H9 (cell line): ENCODE results near the gene IST1. TPM values are rescaled to one million over a fixed set of nuclear protein-coding genes. Genes with fewer than 3 reads are reported as not detected.

Source experiments
- DNase-seq: peaks from one replicate; pipeline ENCODE4 v3.0.0-alpha.2; 2017
- H2AFZ ChIP-seq: one replicate; pipeline ENCODE4 v1.6.1; 2013; ENCODE audit warnings: mild to moderate bottlenecking, low read length, control low read depth, moderate library complexity
- H2AK5ac ChIP-seq: 2 replicates; pipeline ENCODE4 v1.6.1; 2013; ENCODE audit warnings: low read length, control low read depth, mixed read lengths; ENCODE audit not compliant: insufficient read length
- H2BK120ac ChIP-seq: one replicate; pipeline ENCODE4 v1.6.1; 2013; ENCODE audit warnings: low read depth, mild to moderate bottlenecking, low read length, control low read depth, inconsistent platforms; ENCODE audit not compliant: poor library complexity, severe bottlenecking
- H2BK12ac ChIP-seq: 2 replicates; pipeline ENCODE4 v1.6.1; 2013; ENCODE audit warnings: low read length, control low read depth, mixed read lengths, low read depth; ENCODE audit not compliant: insufficient read length
- H2BK15ac ChIP-seq: 2 replicates; pipeline ENCODE4 v1.6.1; 2013; ENCODE audit warnings: low read depth, low read length, control low read depth
- H2BK20ac ChIP-seq: one replicate; pipeline ENCODE4 v1.6.1; 2013; ENCODE audit warnings: low read depth, mild to moderate bottlenecking, low read length, control low read depth, inconsistent platforms; ENCODE audit not compliant: poor library complexity, severe bottlenecking
- H2BK5ac ChIP-seq: 2 replicates; pipeline ENCODE4 v1.6.1; 2013; ENCODE audit warnings: low read length, control low read depth, mixed read lengths; ENCODE audit not compliant: insufficient read length
- H3K14ac ChIP-seq: 2 replicates; pipeline ENCODE4 v1.6.1; 2013; ENCODE audit warnings: low read length, control low read depth; ENCODE audit not compliant: insufficient read depth
- H3K18ac ChIP-seq: 2 replicates; pipeline ENCODE4 v1.6.1; 2013; ENCODE audit warnings: low read depth, mild to moderate bottlenecking, mixed read lengths, low read length, control low read depth; ENCODE audit not compliant: insufficient read length
- H3K23ac ChIP-seq: 2 replicates; pipeline ENCODE4 v1.6.1; 2013; ENCODE audit warnings: low read length, control low read depth, mixed read lengths, low read depth; ENCODE audit not compliant: insufficient read length
- H3K23me2 ChIP-seq: 2 replicates; pipeline ENCODE4 v1.6.1; 2013; ENCODE audit warnings: low read depth, mild to moderate bottlenecking, mixed read lengths, low read length, control low read depth; ENCODE audit not compliant: insufficient read length, poor library complexity, severe bottlenecking
- H3K27ac ChIP-seq: 2 replicates; pipeline ENCODE4 v1.5.1; 2013; ENCODE audit warnings: low read length, control low read depth, mixed read lengths, low read depth; ENCODE audit not compliant: insufficient read length
- H3K27me3 ChIP-seq: 2 replicates; pipeline ENCODE4 v1.6.1; 2013; ENCODE audit warnings: low read length, control low read depth, inconsistent platforms; ENCODE audit not compliant: insufficient read depth
- H3K4ac ChIP-seq: 2 replicates; pipeline ENCODE4 v1.6.1; 2013; ENCODE audit warnings: low read depth, mild to moderate bottlenecking, control low read depth, inconsistent platforms, low read length, moderate library complexity
- H3K4me1 ChIP-seq: 2 replicates; pipeline ENCODE4 v1.6.1; 2013; ENCODE audit warnings: low read length, control low read depth, inconsistent platforms; ENCODE audit not compliant: insufficient read depth
- H3K4me2 ChIP-seq: 2 replicates; pipeline ENCODE4 v1.6.1; 2013; ENCODE audit warnings: low read length, control low read depth, mixed read lengths; ENCODE audit not compliant: insufficient read length, insufficient read depth
- H3K56ac ChIP-seq: 2 replicates; pipeline ENCODE4 v1.6.1; 2013; ENCODE audit warnings: low read depth, mild to moderate bottlenecking, mixed read lengths, low read length, control low read depth; ENCODE audit not compliant: insufficient read length
- H3K79me1 ChIP-seq: 2 replicates; pipeline ENCODE4 v1.6.1; 2013; ENCODE audit warnings: low read depth, mild to moderate bottlenecking, moderate library complexity, low read length, control low read depth, inconsistent platforms; ENCODE audit not compliant: insufficient read depth, poor library complexity, severe bottlenecking
- H3K79me2 ChIP-seq: 2 replicates; pipeline ENCODE4 v1.6.1; 2013; ENCODE audit warnings: low read length, control low read depth, inconsistent platforms; ENCODE audit not compliant: insufficient read depth
- H3K9ac ChIP-seq: 2 replicates; pipeline ENCODE4 v1.6.1; 2013; ENCODE audit warnings: low read length, control low read depth, mixed read lengths; ENCODE audit not compliant: insufficient read length; ENCODE audit errors: extremely low read depth
- H3K9me3 ChIP-seq: one replicate; pipeline ENCODE4 v1.6.1; 2013; ENCODE audit warnings: low read depth, low read length, inconsistent platforms; ENCODE audit not compliant: control insufficient read depth
- H3T11ph ChIP-seq: one replicate; pipeline ENCODE4 v1.6.1; 2013; ENCODE audit warnings: mild to moderate bottlenecking, low read length, control low read depth, inconsistent platforms
- H4K20me1 ChIP-seq: one replicate; pipeline ENCODE4 v1.6.1; 2013; ENCODE audit not compliant: control insufficient read depth, insufficient read length, insufficient read depth
- H4K5ac ChIP-seq: 2 replicates; pipeline ENCODE4 v1.6.1; 2013; ENCODE audit warnings: low read depth, mild to moderate bottlenecking, mixed read lengths, low read length, control low read depth; ENCODE audit not compliant: insufficient read length
- H4K8ac ChIP-seq: replicated peaks from 2 replicates; pipeline ENCODE4 v1.6.1; 2013; ENCODE audit warnings: low read length, control low read depth, mixed read lengths, low read depth; ENCODE audit not compliant: insufficient read length
- H4K91ac ChIP-seq: 2 replicates; pipeline ENCODE4 v1.6.1; 2013; ENCODE audit warnings: low read depth, mild to moderate bottlenecking, moderate library complexity, mixed read lengths, low read length, control low read depth; ENCODE audit not compliant: insufficient read length
- H3K27ac Mint-ChIP-seq, 3 experiments: 2 replicates in 2 of 3; 3 replicates in 1 of 3; pipeline ENCODE4 v1.8.0; 2020 to 2021; ENCODE audit warnings: mixed read lengths in 3 of 3, mild to moderate bottlenecking in 1 of 3, moderate library complexity in 1 of 3
- H3K27me3 Mint-ChIP-seq: 2 replicates; pipeline ENCODE4 v1.8.0; 2021; ENCODE audit warnings: low read depth, mild to moderate bottlenecking, moderate library complexity, mixed read lengths
- H3K36me3 Mint-ChIP-seq, 3 experiments: 2 replicates in 2 of 3; 3 replicates in 1 of 3; pipeline ENCODE4 v1.8.0; 2020 to 2021; ENCODE audit warnings: low read depth in 3 of 3, mixed read lengths in 3 of 3; ENCODE audit not compliant: insufficient read depth in 1 of 3
- H3K4me1 Mint-ChIP-seq, 2 experiments: 2 replicates each; pipeline ENCODE4 v1.8.0; 2020; ENCODE audit warnings: mixed read lengths in 2 of 2
- H3K4me3 Mint-ChIP-seq, 2 experiments: 2 replicates in 1 of 2; 3 replicates in 1 of 2; pipeline ENCODE4 v1.8.0; 2020 to 2021; ENCODE audit warnings: mild to moderate bottlenecking in 2 of 2, mixed read lengths in 2 of 2, moderate library complexity in 1 of 2
- H3K9me3 Mint-ChIP-seq, 2 experiments: 2 replicates in 1 of 2; 3 replicates in 1 of 2; pipeline ENCODE4 v1.8.0; 2020; ENCODE audit warnings: mild to moderate bottlenecking in 2 of 2, mixed read lengths in 2 of 2, moderate library complexity in 1 of 2
- CTCF ChIP-seq: fragments of 200-600 bp; sonication (generic); conservative IDR thresholded peaks from 3 replicates; pipeline ENCODE4 v1.8.0; 2021; ENCODE audit warnings: antibody characterized with exemption, mild to moderate bottlenecking
- WGBS: extraction: QIAGEN DNeasy Blood & Tissue Kit; methylation state at CpG from one replicate; pipeline ENCODE4 v1.1.7; 2013; ENCODE audit warnings: missing lambda C conversion rate, low lambda C conversion rate, mixed read lengths; ENCODE audit not compliant: insufficient read length; ENCODE audit errors: extremely low coverage; 5-methylcytosine and 5-hydroxymethylcytosine counted together
- total RNA-seq: library from RNA; stranded (reverse); gene quantifications from 2 replicates; pipeline ENCODE4 v1.2.1, GENCODE V29; 2021

IST1 gene
- total RNA-seq, 1 experiment from 2014 or later = 263 TPM

DNA sequence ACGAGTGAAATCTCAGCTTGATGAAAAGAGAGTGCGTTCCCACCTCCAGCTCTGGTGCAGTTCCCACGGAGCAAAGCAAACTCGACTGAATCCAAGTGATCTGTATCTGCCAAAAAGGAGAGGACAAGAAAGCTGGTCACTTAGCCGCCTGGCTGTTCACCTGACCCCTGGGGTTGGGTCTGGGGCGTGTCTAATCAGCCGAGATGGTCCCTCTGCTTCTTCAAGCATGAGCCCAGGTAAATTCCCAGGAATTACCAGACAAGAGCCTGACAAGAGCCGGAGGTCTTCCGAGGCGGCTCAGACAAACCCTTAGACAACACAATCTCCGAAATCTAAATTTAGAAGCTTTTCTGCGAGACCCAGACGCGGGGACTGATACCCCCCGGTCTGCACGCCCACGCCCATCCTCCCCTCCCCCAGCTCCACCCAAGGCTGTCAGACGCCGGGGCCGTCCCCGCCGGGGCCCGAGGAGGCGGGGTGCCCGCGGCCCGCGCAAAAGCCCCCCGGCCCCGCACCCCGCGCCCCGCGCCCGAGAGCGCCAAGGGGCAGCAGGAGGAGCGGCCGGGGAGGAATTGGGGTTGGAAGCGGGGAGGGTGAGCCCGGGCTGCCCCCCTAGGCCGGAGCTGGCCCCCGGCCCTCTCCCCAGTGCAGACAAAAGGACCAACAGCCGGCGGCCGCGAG lies 12.0 kb upstream of the IST1 start:
- whole genome bisulfite sequencing = no CpG with 5 or more reads among the region's 46 CpGs
- Histone ChIP-seq H2AFZ (no peak overlapping the region), H3K56ac (no peak overlapping the region)

More for the DNA sequence above, 12.0 kb upstream of the IST1 start:
- no peaks in the 10 kb centered on the region for H3K79me1 ChIP-seq
- no peak overlapping the region for H3K27ac ChIP-seq
- no peak overlapping the region for H4K91ac ChIP-seq
- no peak overlapping the region for H2BK120ac ChIP-seq
- no peak overlapping the region for H2BK12ac ChIP-seq
- H3K18ac ChIP-seq = no peak overlapping the region
- H2BK5ac ChIP-seq = no peak overlapping the region
- peaks cover 15% of the 10 kb centered on the region for H3K23me2 ChIP-seq
- H3K4me2 ChIP-seq = peak overlapping the region; percentile 86
- peak overlapping the region; percentile 5 for H3K9ac ChIP-seq
- 0 out of 2 replicates have a peak overlapping the region, but pooled peaks have one; percentile 90 for H3K14ac ChIP-seq
- no peak overlapping the region for H2BK20ac ChIP-seq
- H3K4me3 Mint-ChIP-seq = peak overlapping the region; percentile 87 to 89
- no peak overlapping the region for H3K4ac ChIP-seq
- peak; percentile 82 for DNase-seq
- H4K20me1 ChIP-seq = no peaks in the 10 kb centered on the region
- H2AK5ac ChIP-seq = no peak overlapping the region
- H3K4me1 Mint-ChIP-seq = peaks cover 19 to 21% of the 10 kb centered on the region in 2 experiments
- H3T11ph ChIP-seq = no peak overlapping the region
- no peaks in the 10 kb centered on the region for H3K9me3 ChIP-seq
- no peak for TF ChIP-seq CTCF
- no peak overlapping the region for H3K23ac ChIP-seq
- H3K36me3 Mint-ChIP-seq = peaks cover 16 to 28% (median 25%) of the 10 kb centered on the region in 3 experiments; a peak in 6 of 7 replicates
- no peaks in the 10 kb centered on the region; the same call in 1 of the 2 replicates for H3K27me3 Mint-ChIP-seq
- H3K79me2 ChIP-seq = no peaks in the 10 kb centered on the region
- no peaks in the 10 kb centered on the region for H3K9me3 Mint-ChIP-seq
- no peak overlapping the region for H4K5ac ChIP-seq
- no peak overlapping the region for H4K8ac ChIP-seq
- H3K27me3 ChIP-seq = no peaks in the 10 kb centered on the region
- H2BK15ac ChIP-seq = no peak overlapping the region
- H3K4me1 ChIP-seq = no peaks in the 10 kb centered on the region; the same call in 1 of the 2 replicates
- peak overlapping the region; percentile 52 to 95 (median 66); a peak in 4 of 7 replicates for H3K27ac Mint-ChIP-seq
